ENCODE results near the gene NCAM2.

Gene NCAM2

DNA sequence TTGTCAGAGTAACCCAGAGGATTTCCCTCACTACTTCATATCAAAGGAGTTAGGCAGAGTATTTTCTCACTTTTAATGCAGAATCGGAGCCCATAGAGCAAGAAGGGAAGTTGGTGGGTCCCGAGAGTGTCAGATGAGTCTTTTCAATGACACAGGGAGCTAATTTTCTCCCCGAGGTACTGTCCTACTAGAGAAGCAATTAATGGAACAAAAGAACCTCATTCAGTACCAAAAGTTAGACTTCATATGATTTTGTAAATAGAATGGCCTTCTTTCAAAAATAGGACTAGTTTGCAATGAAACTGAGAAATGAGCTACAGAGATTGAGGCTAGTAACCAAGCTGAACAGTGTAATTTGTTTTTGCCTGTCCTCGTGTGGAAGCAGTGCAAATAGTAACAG is 3.9 kb downstream of the NCAM2 start:
- no peak overlapping the region for H3K4me3 ChIP-seq (ENCODE audit: low read depth, low read length)
- TF ChIP-seq CTCF (IDR thresholded peaks at IDR 0.05; ENCODE audit: borderline replicate concordance, insufficient read depth, low read depth, low read length), result no peak

- no peak overlapping the region for H3K4me3 ChIP-seq (ENCODE audit: low read depth, low read length)
- TF ChIP-seq CTCF (IDR thresholded peaks at IDR 0.05; ENCODE audit: borderline replicate concordance, insufficient read depth, low read depth, low read length), result no peak
Measured at GRCh38 chr21:21003701-21004100, 5.5 kb downstream of the NCAM2 start.

DNA sequence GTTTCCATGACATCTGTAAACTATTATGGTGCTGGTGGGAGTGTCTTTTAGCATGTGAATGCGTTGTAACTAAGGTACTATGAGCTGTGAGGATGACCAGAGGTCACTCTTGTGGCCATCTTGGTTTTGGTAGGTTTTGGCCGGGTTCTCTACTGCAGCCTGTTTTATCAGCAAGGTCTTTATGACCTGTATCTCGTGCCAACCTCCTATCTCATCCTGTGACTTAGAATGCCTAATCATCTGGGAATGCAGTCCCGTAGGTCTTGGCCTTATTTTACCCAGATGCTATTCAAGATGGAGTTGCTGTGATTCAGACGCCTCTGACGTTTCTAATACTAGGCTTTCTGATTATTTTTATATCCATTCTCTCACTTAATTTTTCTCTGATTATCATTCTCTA is 9.4 kb downstream of the NCAM2 start:
- no peak overlapping the region for H3K4me3 ChIP-seq (ENCODE audit: low read depth, low read length)
- TF ChIP-seq CTCF (IDR thresholded peaks at IDR 0.05; ENCODE audit: borderline replicate concordance, insufficient read depth, low read depth, low read length), result no peak

DNA sequence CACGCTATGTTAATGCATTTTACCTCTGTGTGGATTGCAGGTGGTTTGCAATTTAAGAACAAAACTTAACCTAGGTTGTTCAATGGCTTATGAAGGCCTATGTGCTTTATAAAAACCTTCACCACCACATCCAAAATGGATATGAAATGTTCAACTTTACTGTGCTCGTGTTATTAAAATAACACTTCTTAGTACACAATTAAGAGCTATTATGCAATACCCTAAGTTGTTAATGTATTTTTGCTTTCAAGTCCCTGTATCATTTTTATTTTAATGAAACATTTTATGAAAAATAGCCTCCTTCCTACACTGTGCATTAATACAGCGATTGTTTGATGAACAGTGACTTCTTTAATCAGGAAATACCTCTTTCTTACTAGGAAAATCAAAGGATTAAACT is 12.0 kb downstream of the NCAM2 start:
- H3K4me3 ChIP-seq (ENCODE audit: low read depth, low read length), result no peak overlapping the region
- TF ChIP-seq CTCF (IDR thresholded peaks at IDR 0.05; ENCODE audit: borderline replicate concordance, insufficient read depth, low read depth, low read length), result no peak

DNA sequence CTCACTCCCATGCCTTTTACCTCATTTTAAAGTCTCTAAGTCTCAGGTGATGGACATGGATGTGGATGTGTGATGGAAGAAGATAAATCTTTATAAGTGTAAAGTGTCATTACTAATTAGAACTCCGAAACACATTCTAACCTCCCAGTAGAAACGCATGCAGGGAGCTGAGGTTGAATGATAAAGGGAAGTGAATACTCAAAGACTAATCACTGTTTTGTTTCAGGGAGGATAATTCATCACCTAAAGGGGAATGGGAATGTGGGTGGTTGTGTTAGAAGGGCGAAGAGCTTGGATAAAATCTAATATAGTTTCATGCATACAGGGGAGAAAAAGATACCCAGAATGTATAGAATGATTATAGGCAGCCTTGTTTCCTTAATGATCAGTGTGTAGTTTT is 12.5 kb downstream of the NCAM2 start:
- H3K4me3 ChIP-seq (ENCODE audit: low read depth, low read length), result no peak overlapping the region
- no peak for TF ChIP-seq CTCF (IDR thresholded peaks at IDR 0.05; ENCODE audit: borderline replicate concordance, insufficient read depth, low read depth, low read length)

GRCh38 chr21:21018821-21019220 is 20.6 kb downstream of the NCAM2 start:
- H3K4me3 ChIP-seq (ENCODE audit: low read depth, low read length), result no peak overlapping the region
- no peak for TF ChIP-seq CTCF (IDR thresholded peaks at IDR 0.05; ENCODE audit: borderline replicate concordance, insufficient read depth, low read depth, low read length)

DNA sequence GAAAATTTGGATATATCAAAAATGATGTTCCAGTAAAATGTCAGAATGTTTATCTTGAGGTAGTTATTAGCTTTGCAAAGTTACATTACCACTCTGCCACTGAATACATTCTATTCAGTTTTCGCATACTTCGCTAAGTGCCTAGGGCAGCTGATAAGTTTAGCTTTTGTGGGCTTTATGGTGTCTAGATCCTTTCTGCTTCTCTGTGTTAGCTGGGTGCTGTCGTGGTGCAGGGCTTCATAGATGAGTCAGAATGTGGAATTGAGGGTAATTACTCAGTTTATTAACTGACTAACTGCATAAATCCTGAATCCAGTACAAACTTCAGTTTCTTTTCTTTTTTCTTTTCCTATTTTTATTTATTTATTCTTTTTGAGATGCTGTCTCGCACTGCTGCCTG is 21.5 kb downstream of the NCAM2 start:
- no peak overlapping the region for H3K4me3 ChIP-seq (ENCODE audit: low read depth, low read length)
- no peak for TF ChIP-seq CTCF (IDR thresholded peaks at IDR 0.05; ENCODE audit: borderline replicate concordance, insufficient read depth, low read depth, low read length)
